ENCODE measurements around the gene RAD17. TPM values are rescaled to one million over a fixed set of nuclear protein-coding genes. Genes with fewer than 3 reads are reported as not detected.

The RAD17 gene
- total and polyA plus RNA-seq, 2 experiments from 2014 or later = 29.0 to 38.8 TPM

DNA sequence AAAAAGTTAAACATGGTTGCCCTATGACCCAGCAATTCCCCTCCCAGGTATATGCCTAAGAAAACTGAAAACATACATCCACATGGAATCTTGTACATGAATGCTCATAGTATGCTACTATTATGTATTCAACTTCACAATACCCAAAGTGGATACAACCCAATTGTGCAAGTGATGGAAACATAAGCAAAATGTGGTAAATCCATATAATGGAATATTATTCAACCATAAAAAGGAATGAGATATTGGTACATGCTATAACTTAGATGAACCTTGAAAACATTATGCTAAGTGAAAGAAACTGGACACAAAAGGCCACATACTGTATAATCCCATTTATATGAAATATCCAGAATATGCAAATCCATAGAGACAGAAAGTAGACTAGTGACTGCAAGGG lies 19.0 kb upstream of the RAD17 start:
- Mint-ChIP-seq H3K4me3 (no peak overlapping the region), H3K27ac (no peak overlapping the region), H3K36me3 (ENCODE audit: low read depth) (peaks cover 26% of the 10 kb centered on the region), H3K27me3 (ENCODE audit: insufficient read depth, low read depth, poor library complexity) (no peaks in the 10 kb centered on the region), H3K4me1 (no peaks in the 10 kb centered on the region), H3K9me3 (no peaks in the 10 kb centered on the region)
- Histone ChIP-seq H3K4me3 (no peak overlapping the region), H3K4me1 (ENCODE audit: insufficient read depth) (no peaks in the 10 kb centered on the region), H3K4me2 (no peak overlapping the region), H3K9me2 (ENCODE audit: insufficient read depth) (no peaks in the 10 kb centered on the region), H3K36me3 (ENCODE audit: insufficient read depth) (peaks cover 39% of the 10 kb centered on the region; the same call in 1 of the 2 replicates), H3F3A (replicated peaks; ENCODE audit: low read depth) (peaks cover 4% of the 10 kb centered on the region; the same call in 1 of the 2 replicates), H3K27me3 (ENCODE audit: insufficient read depth) (no peaks in the 10 kb centered on the region), H3K27ac (ENCODE audit: low read depth) (no peak overlapping the region), H3K79me2 (replicated peaks; ENCODE audit: insufficient read depth) (0 out of 2 replicates have a peak, but pooled peaks cover under 1% of the 10 kb centered on the region), H4K20me1 (replicated peaks; ENCODE audit: insufficient read depth) (peaks cover 3% of the 10 kb centered on the region; the same call in 1 of the 2 replicates), H2AFZ (no peak overlapping the region)
- TF ChIP-seq JUNB (IDR thresholded peaks at IDR 0.05; ENCODE audit: unreplicated experiment) (no peak), STAT1 (IDR thresholded peaks at IDR 0.05; ENCODE audit: unreplicated experiment) (no peak)
- TF ChIP-seq, protein P1, sequence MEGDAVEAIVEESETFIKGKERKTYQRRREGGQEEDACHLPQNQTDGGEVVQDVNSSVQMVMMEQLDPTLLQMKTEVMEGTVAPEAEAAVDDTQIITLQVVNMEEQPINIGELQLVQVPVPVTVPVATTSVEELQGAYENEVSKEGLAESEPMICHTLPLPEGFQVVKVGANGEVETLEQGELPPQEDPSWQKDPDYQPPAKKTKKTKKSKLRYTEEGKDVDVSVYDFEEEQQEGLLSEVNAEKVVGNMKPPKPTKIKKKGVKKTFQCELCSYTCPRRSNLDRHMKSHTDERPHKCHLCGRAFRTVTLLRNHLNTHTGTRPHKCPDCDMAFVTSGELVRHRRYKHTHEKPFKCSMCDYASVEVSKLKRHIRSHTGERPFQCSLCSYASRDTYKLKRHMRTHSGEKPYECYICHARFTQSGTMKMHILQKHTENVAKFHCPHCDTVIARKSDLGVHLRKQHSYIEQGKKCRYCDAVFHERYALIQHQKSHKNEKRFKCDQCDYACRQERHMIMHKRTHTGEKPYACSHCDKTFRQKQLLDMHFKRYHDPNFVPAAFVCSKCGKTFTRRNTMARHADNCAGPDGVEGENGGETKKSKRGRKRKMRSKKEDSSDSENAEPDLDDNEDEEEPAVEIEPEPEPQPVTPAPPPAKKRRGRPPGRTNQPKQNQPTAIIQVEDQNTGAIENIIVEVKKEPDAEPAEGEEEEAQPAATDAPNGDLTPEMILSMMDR (conservative IDR thresholded peaks at IDR 0.05; ENCODE audit: low read depth in 2 of 2) = no peak
- no peak for DNase-seq (ENCODE audit: low spot score)
- ATAC-seq = no peak

DNA sequence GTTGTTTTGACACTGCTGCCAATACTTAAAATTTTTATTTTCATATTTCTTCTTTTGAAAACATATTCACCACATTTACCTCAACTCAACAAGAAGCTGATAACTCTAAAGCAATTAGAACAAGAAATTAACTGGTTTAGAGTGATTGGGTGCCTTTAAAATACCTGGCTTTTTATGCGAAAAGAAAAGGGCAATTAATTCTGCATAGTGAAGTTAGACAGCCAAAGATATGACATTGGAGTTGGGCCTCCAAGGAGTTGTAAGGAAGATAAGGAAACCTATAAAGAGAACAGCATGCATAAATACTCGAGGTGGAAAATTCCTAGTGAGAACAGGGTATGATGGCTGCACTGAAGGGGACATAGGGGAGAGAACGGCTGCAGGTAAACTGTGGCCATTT lies 9.9 kb upstream of the RAD17 start:
- Histone ChIP-seq H3K4me2 (no peak overlapping the region), H3F3A (replicated peaks; ENCODE audit: low read depth) (no peaks in the 10 kb centered on the region), H3K79me2 (replicated peaks; ENCODE audit: insufficient read depth) (peaks cover 56% of the 10 kb centered on the region), H3K4me1 (ENCODE audit: insufficient read depth) (no peaks in the 10 kb centered on the region), H4K20me1 (replicated peaks; ENCODE audit: insufficient read depth) (peaks cover 17% of the 10 kb centered on the region), H3K36me3 (ENCODE audit: insufficient read depth) (peaks cover 7% of the 10 kb centered on the region; the same call in 1 of the 2 replicates), H3K27ac (ENCODE audit: low read depth) (no peak overlapping the region), H3K9me2 (ENCODE audit: insufficient read depth) (no peaks in the 10 kb centered on the region), H3K27me3 (ENCODE audit: insufficient read depth) (no peaks in the 10 kb centered on the region), H2AFZ (no peak overlapping the region), H3K4me3 (no peak overlapping the region)
- no peak overlapping the region for H3K4me3 Mint-ChIP-seq
- H3K4me1 Mint-ChIP-seq = no peaks in the 10 kb centered on the region
- no peaks in the 10 kb centered on the region for H3K9me3 Mint-ChIP-seq
- DNase-seq (ENCODE audit: low spot score) (no peak), ATAC-seq (no peak)
- TF ChIP-seq NANOG (IDR thresholded peaks at IDR 0.05; ENCODE audit: borderline replicate concordance) (no peak), EZH2phosphoT487 (IDR thresholded peaks at IDR 0.05; ENCODE audit: unreplicated experiment) (no peak), ZNF114 (CRISPR knock-in tag; IDR thresholded peaks at IDR 0.05) (no peak)
- TF ChIP-seq, protein P2, sequence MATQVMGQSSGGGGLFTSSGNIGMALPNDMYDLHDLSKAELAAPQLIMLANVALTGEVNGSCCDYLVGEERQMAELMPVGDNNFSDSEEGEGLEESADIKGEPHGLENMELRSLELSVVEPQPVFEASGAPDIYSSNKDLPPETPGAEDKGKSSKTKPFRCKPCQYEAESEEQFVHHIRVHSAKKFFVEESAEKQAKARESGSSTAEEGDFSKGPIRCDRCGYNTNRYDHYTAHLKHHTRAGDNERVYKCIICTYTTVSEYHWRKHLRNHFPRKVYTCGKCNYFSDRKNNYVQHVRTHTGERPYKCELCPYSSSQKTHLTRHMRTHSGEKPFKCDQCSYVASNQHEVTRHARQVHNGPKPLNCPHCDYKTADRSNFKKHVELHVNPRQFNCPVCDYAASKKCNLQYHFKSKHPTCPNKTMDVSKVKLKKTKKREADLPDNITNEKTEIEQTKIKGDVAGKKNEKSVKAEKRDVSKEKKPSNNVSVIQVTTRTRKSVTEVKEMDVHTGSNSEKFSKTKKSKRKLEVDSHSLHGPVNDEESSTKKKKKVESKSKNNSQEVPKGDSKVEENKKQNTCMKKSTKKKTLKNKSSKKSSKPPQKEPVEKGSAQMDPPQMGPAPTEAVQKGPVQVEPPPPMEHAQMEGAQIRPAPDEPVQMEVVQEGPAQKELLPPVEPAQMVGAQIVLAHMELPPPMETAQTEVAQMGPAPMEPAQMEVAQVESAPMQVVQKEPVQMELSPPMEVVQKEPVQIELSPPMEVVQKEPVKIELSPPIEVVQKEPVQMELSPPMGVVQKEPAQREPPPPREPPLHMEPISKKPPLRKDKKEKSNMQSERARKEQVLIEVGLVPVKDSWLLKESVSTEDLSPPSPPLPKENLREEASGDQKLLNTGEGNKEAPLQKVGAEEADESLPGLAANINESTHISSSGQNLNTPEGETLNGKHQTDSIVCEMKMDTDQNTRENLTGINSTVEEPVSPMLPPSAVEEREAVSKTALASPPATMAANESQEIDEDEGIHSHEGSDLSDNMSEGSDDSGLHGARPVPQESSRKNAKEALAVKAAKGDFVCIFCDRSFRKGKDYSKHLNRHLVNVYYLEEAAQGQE (IDR thresholded peaks at IDR 0.05; ENCODE audit: unreplicated experiment) = no peak
- TF ChIP-seq, protein P3, sequence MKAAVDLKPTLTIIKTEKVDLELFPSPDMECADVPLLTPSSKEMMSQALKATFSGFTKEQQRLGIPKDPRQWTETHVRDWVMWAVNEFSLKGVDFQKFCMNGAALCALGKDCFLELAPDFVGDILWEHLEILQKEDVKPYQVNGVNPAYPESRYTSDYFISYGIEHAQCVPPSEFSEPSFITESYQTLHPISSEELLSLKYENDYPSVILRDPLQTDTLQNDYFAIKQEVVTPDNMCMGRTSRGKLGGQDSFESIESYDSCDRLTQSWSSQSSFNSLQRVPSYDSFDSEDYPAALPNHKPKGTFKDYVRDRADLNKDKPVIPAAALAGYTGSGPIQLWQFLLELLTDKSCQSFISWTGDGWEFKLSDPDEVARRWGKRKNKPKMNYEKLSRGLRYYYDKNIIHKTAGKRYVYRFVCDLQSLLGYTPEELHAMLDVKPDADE (IDR thresholded peaks at IDR 0.05) = no peak
- H3K27ac Mint-ChIP-seq = no peak overlapping the region
- peaks cover 23% of the 10 kb centered on the region for H3K36me3 Mint-ChIP-seq (ENCODE audit: low read depth)
- H3K27me3 Mint-ChIP-seq (ENCODE audit: insufficient read depth, low read depth, poor library complexity) = no peaks in the 10 kb centered on the region
